ENCODE results near the gene TTYH1. TPM values are rescaled to one million over a fixed set of nuclear protein-coding genes. Genes with fewer than 3 reads are reported as not detected.
"Not testable (repeated sequence)": the region's sequence is repeated elsewhere in the genome, so short reads cannot be mapped to it uniquely, and the experiment has no call there.

TTYH1 gene
- 7.0 and 7.1 TPM in 2 replicates for total RNA-seq
- 11.0 and 19.3 TPM in 2 replicates for polyA plus RNA-seq

DNA sequence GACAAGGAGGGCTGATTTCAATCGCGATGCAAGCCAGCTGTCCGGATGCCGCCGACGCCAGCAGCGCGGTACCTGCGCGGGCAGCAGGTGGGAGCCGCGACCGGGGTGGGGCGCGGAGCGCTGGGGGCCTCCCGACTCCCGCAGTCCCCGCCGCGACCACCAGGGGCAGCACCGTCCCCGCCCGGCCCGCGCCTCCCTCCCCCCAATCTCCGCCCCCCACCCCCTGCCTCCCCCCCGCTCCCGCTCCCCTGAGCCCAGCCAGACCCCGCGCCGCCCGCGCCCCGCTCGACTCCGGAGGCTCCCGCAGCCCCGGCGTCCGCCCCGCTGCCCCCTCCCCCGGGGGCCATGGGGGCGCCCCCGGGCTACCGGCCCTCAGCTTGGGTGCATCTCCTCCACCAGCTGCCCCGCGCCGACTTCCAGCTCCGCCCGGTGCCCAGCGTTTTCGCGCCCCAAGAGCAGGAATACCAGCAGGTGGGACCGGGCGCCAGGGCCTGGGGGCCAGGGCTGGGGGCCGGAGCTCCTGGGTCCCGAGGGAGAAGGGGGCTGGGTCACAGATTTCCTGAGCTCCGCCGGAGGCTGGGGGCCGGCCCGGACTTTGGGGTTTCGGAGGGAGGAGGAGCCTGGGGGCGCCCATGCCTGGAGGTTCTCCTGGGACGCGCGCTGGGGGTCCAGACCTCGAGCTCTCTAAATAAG, at the start of gene TTYH1:
TSS of gene TTYH1 (plus strand) at position 257 of the 693 bp plus-strand sequence. CDS start at position 346, 89 bp downstream.
- no peak within 1 kb of the TSS for H3K27ac ChIP-seq
- H3K9me3 ChIP-seq (ENCODE audit: low read depth) = no peaks in the 10 kb centered on the region
- no peaks in the 10 kb centered on the region for H3K36me3 ChIP-seq (replicated peaks; ENCODE audit: insufficient read depth, low read depth)
- H4K20me1 ChIP-seq (ENCODE audit: insufficient read depth, poor library complexity, severe bottlenecking) = no peaks in the 10 kb centered on the region
- no peak for DNase-seq (ENCODE audit: low spot score)
- peak within 1 kb of the TSS; percentile 53 for H3K4me2 ChIP-seq
- no peak within 1 kb of the TSS for H2AFZ ChIP-seq
- H3K27me3 ChIP-seq = peaks cover 29% of the 10 kb centered on the region
- H3K4me3 ChIP-seq = no peak within 1 kb of the TSS
- no peaks in the 10 kb centered on the region for H3K79me2 ChIP-seq
- no peaks in the 10 kb centered on the region for H3K9me2 ChIP-seq (replicated peaks; ENCODE audit: insufficient read depth)
- WGBS (ENCODE audit: low lambda C conversion rate, missing lambda C conversion rate) = 6% methylated on average over 13 of the region's 68 CpGs
- peaks cover 10% of the 10 kb centered on the region for H3K4me1 ChIP-seq (ENCODE audit: insufficient read depth)
- peak; percentile 82 for TF ChIP-seq EZH2 (IDR thresholded peaks at IDR 0.05; ENCODE audit: borderline replicate concordance)
- TF ChIP-seq EZH2phosphoT487 (IDR thresholded peaks at IDR 0.05; ENCODE audit: low read depth, severe bottlenecking, unreplicated experiment) = no peak
- TF ChIP-seq, protein P1, sequence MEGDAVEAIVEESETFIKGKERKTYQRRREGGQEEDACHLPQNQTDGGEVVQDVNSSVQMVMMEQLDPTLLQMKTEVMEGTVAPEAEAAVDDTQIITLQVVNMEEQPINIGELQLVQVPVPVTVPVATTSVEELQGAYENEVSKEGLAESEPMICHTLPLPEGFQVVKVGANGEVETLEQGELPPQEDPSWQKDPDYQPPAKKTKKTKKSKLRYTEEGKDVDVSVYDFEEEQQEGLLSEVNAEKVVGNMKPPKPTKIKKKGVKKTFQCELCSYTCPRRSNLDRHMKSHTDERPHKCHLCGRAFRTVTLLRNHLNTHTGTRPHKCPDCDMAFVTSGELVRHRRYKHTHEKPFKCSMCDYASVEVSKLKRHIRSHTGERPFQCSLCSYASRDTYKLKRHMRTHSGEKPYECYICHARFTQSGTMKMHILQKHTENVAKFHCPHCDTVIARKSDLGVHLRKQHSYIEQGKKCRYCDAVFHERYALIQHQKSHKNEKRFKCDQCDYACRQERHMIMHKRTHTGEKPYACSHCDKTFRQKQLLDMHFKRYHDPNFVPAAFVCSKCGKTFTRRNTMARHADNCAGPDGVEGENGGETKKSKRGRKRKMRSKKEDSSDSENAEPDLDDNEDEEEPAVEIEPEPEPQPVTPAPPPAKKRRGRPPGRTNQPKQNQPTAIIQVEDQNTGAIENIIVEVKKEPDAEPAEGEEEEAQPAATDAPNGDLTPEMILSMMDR (IDR thresholded peaks at IDR 0.05; ENCODE audit: poor library complexity) = peak; percentile 37

DNA sequence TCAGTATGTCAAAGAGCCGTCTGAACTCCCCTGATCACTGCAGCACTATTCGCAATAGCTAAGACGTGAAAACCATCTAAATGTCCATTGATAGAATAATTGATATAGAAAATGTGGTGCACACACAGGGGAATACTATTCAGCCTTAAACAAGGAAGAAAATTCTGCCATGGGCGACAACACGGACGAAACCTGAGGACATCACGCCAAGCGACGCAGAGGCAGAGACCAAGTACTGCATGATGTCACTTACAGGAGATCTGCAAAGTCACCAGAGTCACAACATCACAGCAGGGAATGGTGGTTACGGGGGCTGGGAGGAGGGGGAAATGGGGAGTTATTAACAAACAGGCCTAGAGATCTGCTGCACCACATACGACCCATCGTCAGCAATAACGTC, 49.5 kb upstream of the TTYH1 start:
- not testable (repeated sequence) for DNase-seq (ENCODE audit: low spot score); H3K9me2 ChIP-seq (replicated peaks; ENCODE audit: insufficient read depth); H3K27ac ChIP-seq; H3K4me2 ChIP-seq; H3K4me1 ChIP-seq (ENCODE audit: insufficient read depth); H3K36me3 ChIP-seq (replicated peaks; ENCODE audit: insufficient read depth, low read depth); H2AFZ ChIP-seq; H3K79me2 ChIP-seq; H4K20me1 ChIP-seq (ENCODE audit: insufficient read depth, poor library complexity, severe bottlenecking); H3K27me3 ChIP-seq; H3K4me3 ChIP-seq; H3K9me3 ChIP-seq (ENCODE audit: low read depth)
- WGBS (ENCODE audit: low lambda C conversion rate, missing lambda C conversion rate) = 92% methylated on average over 13 of the region's 13 CpGs

GRCh38 chr19:54366811-54367210, 48.5 kb upstream of the TTYH1 start:
- H3K79me2 ChIP-seq = no peaks in the 10 kb centered on the region
- WGBS (ENCODE audit: low lambda C conversion rate, missing lambda C conversion rate) = 58% methylated on average over 6 of the region's 6 CpGs
- DNase-seq (ENCODE audit: low spot score) = no peak
- H3K4me3 ChIP-seq = no peak overlapping the region
- H3K36me3 ChIP-seq (replicated peaks; ENCODE audit: insufficient read depth, low read depth) = no peaks in the 10 kb centered on the region
- H3K9me3 ChIP-seq (ENCODE audit: low read depth) = no peaks in the 10 kb centered on the region
- no peak overlapping the region for H3K4me2 ChIP-seq
- no peak for TF ChIP-seq EZH2phosphoT487 (IDR thresholded peaks at IDR 0.05; ENCODE audit: low read depth, severe bottlenecking, unreplicated experiment)
- TF ChIP-seq, protein P1 (IDR thresholded peaks at IDR 0.05; ENCODE audit: poor library complexity) = no peak
- TF ChIP-seq EZH2 (IDR thresholded peaks at IDR 0.05; ENCODE audit: borderline replicate concordance) = no peak
- H3K27me3 ChIP-seq = no peaks in the 10 kb centered on the region
- H3K4me1 ChIP-seq (ENCODE audit: insufficient read depth) = no peaks in the 10 kb centered on the region
- H2AFZ ChIP-seq = no peak overlapping the region
- H3K9me2 ChIP-seq (replicated peaks; ENCODE audit: insufficient read depth) = no peaks in the 10 kb centered on the region
- H3K27ac ChIP-seq = no peak overlapping the region
- H4K20me1 ChIP-seq (ENCODE audit: insufficient read depth, poor library complexity, severe bottlenecking) = no peaks in the 10 kb centered on the region

DNA sequence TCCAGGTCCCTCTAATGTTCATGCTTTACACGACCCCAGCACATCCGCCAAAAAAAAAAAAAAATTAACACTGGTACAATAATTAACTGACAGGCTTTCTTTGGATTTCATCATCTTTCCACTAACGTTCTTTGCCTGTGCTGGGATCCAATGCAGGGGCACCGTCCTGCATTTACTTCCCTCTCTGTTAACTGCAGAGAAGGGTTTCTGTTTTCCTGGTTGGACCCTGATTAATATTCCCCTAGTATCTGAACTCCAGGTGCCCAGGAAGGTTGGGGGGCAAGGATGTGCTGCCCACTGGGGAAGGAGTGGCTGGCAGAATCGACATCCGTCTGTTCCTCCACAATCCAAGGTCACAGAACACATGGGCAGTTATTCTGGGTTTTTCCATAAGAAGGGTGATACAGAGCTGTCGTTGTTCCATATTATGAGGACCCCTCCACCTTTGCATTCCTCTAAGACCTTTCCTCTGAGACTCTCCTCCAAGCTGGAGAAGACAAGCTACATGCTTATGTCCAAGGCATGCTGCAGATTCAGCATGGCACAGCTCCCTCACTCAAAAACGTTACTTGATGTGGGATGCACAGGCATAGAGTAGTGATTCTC, 46.1 kb upstream of the TTYH1 start:
- Histone ChIP-seq H2AFZ (no peak overlapping the region), H3K79me2 (no peaks in the 10 kb centered on the region)

DNA sequence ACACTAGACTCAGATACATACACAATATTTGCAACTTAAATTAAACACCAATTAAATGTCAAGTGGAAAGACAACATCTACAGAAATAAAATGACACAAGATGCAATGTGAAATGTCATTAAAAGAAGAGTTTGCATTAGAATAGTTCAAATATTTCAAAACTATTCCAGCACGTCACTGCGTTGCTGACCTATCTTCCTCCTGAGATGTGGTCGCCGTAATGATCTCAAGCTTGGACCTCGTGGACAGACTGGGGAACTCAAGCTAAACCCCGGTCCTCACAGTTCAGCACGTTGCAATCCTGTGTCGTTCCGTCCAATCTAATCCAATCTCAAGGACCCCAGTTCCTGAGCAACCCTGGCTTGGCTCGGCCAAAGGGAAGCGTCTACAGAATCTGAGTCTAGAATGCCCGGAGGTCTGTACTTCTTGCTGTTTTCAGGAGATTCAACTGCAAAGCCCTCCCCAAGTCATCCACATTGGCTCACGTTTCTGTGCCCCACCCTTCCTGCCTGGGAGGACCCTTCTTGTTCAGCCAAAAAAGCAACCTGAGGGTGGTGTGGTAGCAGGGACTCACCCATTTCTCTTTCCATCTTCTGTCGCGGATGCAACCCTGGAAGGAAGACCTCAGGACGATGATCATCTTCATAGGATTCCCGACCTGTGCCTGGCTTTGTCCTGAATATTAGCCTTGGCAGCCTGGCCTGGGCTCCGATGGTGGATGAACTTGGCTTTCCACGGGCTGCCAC, 45.4 kb upstream of the TTYH1 start:
- not testable (repeated sequence) for H3K27ac ChIP-seq; H3K4me1 ChIP-seq (ENCODE audit: insufficient read depth); H3K4me3 ChIP-seq; H3K4me2 ChIP-seq; H2AFZ ChIP-seq; H3K9me3 ChIP-seq (ENCODE audit: low read depth); H4K20me1 ChIP-seq (ENCODE audit: insufficient read depth, poor library complexity, severe bottlenecking); H3K27me3 ChIP-seq; H3K79me2 ChIP-seq; DNase-seq (ENCODE audit: low spot score); H3K9me2 ChIP-seq (replicated peaks; ENCODE audit: insufficient read depth); H3K36me3 ChIP-seq (replicated peaks; ENCODE audit: insufficient read depth, low read depth)
- 74% methylated on average over 12 of the region's 19 CpGs for WGBS (ENCODE audit: low lambda C conversion rate, missing lambda C conversion rate)

More for the DNA sequence above, 46.1 kb upstream of the TTYH1 start:
- no peak for DNase-seq (ENCODE audit: low spot score)
- Histone ChIP-seq H3K9me3 (ENCODE audit: low read depth) (no peaks in the 10 kb centered on the region), H3K27ac (no peak overlapping the region), H3K27me3 (no peaks in the 10 kb centered on the region), H4K20me1 (ENCODE audit: insufficient read depth, poor library complexity, severe bottlenecking) (no peaks in the 10 kb centered on the region), H3K4me3 (no peak overlapping the region), H3K36me3 (replicated peaks; ENCODE audit: insufficient read depth, low read depth) (no peaks in the 10 kb centered on the region), H3K9me2 (replicated peaks; ENCODE audit: insufficient read depth) (no peaks in the 10 kb centered on the region), H3K4me2 (no peak overlapping the region), H3K4me1 (ENCODE audit: insufficient read depth) (no peaks in the 10 kb centered on the region)
- 70% methylated on average over 8 of the region's 8 CpGs for WGBS (ENCODE audit: low lambda C conversion rate, missing lambda C conversion rate)
- TF ChIP-seq EZH2phosphoT487 (IDR thresholded peaks at IDR 0.05; ENCODE audit: low read depth, severe bottlenecking, unreplicated experiment) (no peak), EZH2 (IDR thresholded peaks at IDR 0.05; ENCODE audit: borderline replicate concordance) (no peak)
- TF ChIP-seq, protein P1 (IDR thresholded peaks at IDR 0.05; ENCODE audit: poor library complexity) = no peak

Data from hepatocyte (in vitro differentiated cells).